Measurements from ENCODE around the gene GALNT14.

Gene GALNT14

GRCh38 chr2:30960213-30960612 lies 178.0 kb downstream of the GALNT14 start:
- TF ChIP-seq Cebpa-rat (IDR thresholded peaks at IDR 0.05): no peak
- Histone ChIP-seq H3K4me2 (peak overlapping the region; percentile 28), H4K20me1 (0 out of 2 replicates have a peak, but pooled peaks cover 8% of the 10 kb centered on the region), H3K27me3 (no peaks in the 10 kb centered on the region), H3K36me3 (peaks cover 87% of the 10 kb centered on the region), H3K4me1 (peaks cover 69% of the 10 kb centered on the region), H3K9me3 (no peaks in the 10 kb centered on the region), H3K4me3 (no peak overlapping the region), H3K9ac (no peak overlapping the region), H3K27ac (no peak overlapping the region)

- Histone ChIP-seq H3K9ac (no peak overlapping the region), H3K27me3 (no peaks in the 10 kb centered on the region)
Observed at GRCh38 chr2:30959653-30960052, 178.6 kb downstream of the GALNT14 start.

DNA sequence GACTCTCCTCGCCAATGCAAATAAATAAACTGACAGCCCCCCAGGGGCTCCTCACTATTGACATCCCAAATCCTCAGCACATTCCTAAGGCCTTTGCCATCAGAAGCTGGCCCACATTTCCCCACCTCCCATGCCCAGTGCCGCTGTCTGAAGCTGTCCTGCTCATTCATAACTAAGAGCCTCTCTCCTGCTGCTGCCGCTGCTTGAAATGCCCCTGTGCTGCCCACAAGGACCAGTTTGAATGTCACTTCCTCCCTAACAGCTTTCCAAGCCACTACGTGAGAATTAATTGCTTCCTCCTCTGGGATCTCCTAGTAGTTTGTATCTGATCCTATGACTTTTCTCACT lies 179.3 kb downstream of the GALNT14 start:
- 0 out of 2 replicates have a peak overlapping the region, but pooled peaks have one; percentile 16 for H3K27ac ChIP-seq

More at GRCh38 chr2:30959653-30960052, 178.6 kb downstream of the GALNT14 start:
- H4K20me1 ChIP-seq: 0 out of 2 replicates have a peak, but pooled peaks cover 3% of the 10 kb centered on the region
- no peak for TF ChIP-seq Cebpa-rat (IDR thresholded peaks at IDR 0.05)
- H3K36me3 ChIP-seq: peaks cover 87% of the 10 kb centered on the region
- no peak overlapping the region for H3K27ac ChIP-seq
- H3K4me1 ChIP-seq: peaks cover 63% of the 10 kb centered on the region
- no peaks in the 10 kb centered on the region for H3K9me3 ChIP-seq
- no peak overlapping the region for H3K4me3 ChIP-seq
- peak overlapping the region; percentile 28; the same call in 1 of the 2 replicates for H3K4me2 ChIP-seq

DNA sequence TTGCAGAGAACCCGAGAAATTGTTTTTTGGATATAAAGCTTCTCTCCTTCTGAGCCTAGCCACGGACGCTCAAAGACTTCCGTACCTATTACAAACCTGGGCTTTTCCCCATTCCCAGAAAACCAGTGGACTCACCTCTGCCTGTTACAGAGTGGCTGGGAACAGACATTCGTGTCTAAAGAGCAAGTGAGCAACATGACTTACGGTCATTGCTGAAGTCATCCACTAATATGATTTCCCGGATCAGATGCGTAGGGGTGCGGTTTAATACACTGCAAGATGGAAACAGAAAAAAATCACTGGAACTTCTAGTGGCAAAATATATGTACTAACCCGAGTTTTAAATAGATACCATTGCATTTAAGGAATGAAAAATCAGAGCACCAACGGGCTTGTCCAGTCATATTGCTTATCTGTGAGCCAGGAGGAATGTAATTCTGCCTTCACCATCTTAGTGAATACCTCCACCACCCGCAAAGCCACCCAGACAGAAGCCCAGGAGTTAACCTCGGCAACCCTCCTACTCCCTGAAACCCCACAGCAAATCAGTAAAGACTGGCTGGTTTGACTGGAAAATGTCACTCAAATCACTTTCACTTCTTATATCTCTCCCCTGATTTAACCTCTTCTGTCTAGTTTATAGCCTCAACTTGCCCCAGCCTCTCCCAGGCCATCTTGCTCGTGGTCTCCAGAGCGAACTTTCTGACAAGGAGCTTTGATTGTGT lies 179.9 kb downstream of the GALNT14 start:
- Histone ChIP-seq H3K27me3 (no peaks in the 10 kb centered on the region), H3K36me3 (peaks cover 97% of the 10 kb centered on the region), H3K9me3 (no peaks in the 10 kb centered on the region), H3K4me1 (peaks cover 58% of the 10 kb centered on the region), H3K4me3 (no peak overlapping the region), H3K27ac (no peak overlapping the region), H3K4me2 (no peak overlapping the region), H3K9ac (no peak overlapping the region), H4K20me1 (no peaks in the 10 kb centered on the region)
- no peak for TF ChIP-seq Cebpa-rat (IDR thresholded peaks at IDR 0.05)

More for the DNA sequence above, 179.3 kb downstream of the GALNT14 start:
- Histone ChIP-seq H4K20me1 (no peaks in the 10 kb centered on the region), H3K9ac (no peak overlapping the region), H3K4me3 (no peak overlapping the region), H3K4me2 (0 out of 2 replicates have a peak overlapping the region, but pooled peaks have one; percentile 13), H3K9me3 (no peaks in the 10 kb centered on the region), H3K36me3 (peaks cover 91% of the 10 kb centered on the region), H3K27me3 (no peaks in the 10 kb centered on the region), H3K4me1 (peaks cover 58% of the 10 kb centered on the region)
- no peak for TF ChIP-seq Cebpa-rat (IDR thresholded peaks at IDR 0.05)

GRCh38 chr2:30957591-30957990 lies 180.6 kb downstream of the GALNT14 start:
- Histone ChIP-seq H3K27ac (no peak overlapping the region), H3K4me2 (no peak overlapping the region), H3K4me3 (no peak overlapping the region), H4K20me1 (no peaks in the 10 kb centered on the region), H3K4me1 (peaks cover 50% of the 10 kb centered on the region), H3K27me3 (no peaks in the 10 kb centered on the region), H3K9me3 (no peaks in the 10 kb centered on the region), H3K9ac (no peak overlapping the region), H3K36me3 (peaks cover 97% of the 10 kb centered on the region)
- no peak for TF ChIP-seq Cebpa-rat (IDR thresholded peaks at IDR 0.05)

DNA sequence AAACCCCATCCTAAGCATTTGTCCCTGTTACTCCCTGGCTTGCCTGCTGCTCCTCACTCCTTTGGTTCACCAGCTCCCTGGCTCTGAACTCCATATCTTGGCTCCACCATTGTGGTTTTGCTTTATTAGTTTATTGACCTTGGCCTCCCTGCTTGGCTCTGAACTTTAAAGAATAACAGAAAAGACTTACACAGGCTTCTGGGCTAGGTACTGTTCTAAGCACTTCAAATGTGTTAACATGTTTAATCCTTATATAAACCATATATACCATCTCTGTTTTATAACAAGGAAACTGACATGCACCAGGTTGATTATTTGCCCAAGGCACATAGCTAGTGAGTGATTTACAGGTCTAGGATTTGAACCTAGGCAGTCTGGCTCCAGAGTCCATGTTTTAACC lies 181.2 kb downstream of the GALNT14 start:
- no peak for TF ChIP-seq Cebpa-rat (IDR thresholded peaks at IDR 0.05)
- Histone ChIP-seq H3K4me3 (no peak overlapping the region), H3K36me3 (peaks cover 92% of the 10 kb centered on the region), H3K4me2 (no peak overlapping the region), H3K27me3 (no peaks in the 10 kb centered on the region), H3K4me1 (peaks cover 44% of the 10 kb centered on the region), H3K27ac (no peak overlapping the region), H4K20me1 (no peaks in the 10 kb centered on the region), H3K9me3 (no peaks in the 10 kb centered on the region), H3K9ac (no peak overlapping the region)

- peaks cover 92% of the 10 kb centered on the region for H3K36me3 ChIP-seq
- H3K27ac ChIP-seq: 0 out of 2 replicates have a peak overlapping the region, but pooled peaks have one; percentile 8
- H3K9ac ChIP-seq: no peak overlapping the region
- H3K4me2 ChIP-seq: no peak overlapping the region
- H3K9me3 ChIP-seq: no peaks in the 10 kb centered on the region
- no peaks in the 10 kb centered on the region for H3K27me3 ChIP-seq
- H3K4me1 ChIP-seq: peaks cover 34% of the 10 kb centered on the region
- H3K4me3 ChIP-seq: no peak overlapping the region
- H4K20me1 ChIP-seq: no peaks in the 10 kb centered on the region
- TF ChIP-seq Cebpa-rat (IDR thresholded peaks at IDR 0.05): peak; percentile 72; the same call in 1 of the 2 replicates
Observed at GRCh38 chr2:30955516-30956132, 182.6 kb downstream of the GALNT14 start.

GRCh38 chr2:30950339-30950738 lies 187.9 kb downstream of the GALNT14 start:
- H3K27ac ChIP-seq: no peak overlapping the region
- H3K36me3 ChIP-seq: peaks cover 94% of the 10 kb centered on the region
- H3K4me1 ChIP-seq: peaks cover 16% of the 10 kb centered on the region
- no peak overlapping the region for H3K4me3 ChIP-seq
- TF ChIP-seq Cebpa-rat (IDR thresholded peaks at IDR 0.05): no peak
- H3K4me2 ChIP-seq: peak overlapping the region; percentile 27; the same call in 1 of the 2 replicates
- no peaks in the 10 kb centered on the region for H4K20me1 ChIP-seq
- no peak overlapping the region for H3K9ac ChIP-seq
- H3K27me3 ChIP-seq: no peaks in the 10 kb centered on the region
- H3K9me3 ChIP-seq: peaks cover 16% of the 10 kb centered on the region; the same call in 1 of the 2 replicates

- no peaks in the 10 kb centered on the region for H3K27me3 ChIP-seq
- H3K4me1 ChIP-seq: peaks cover 16% of the 10 kb centered on the region
- TF ChIP-seq Cebpa-rat (IDR thresholded peaks at IDR 0.05): no peak
- peaks cover 16% of the 10 kb centered on the region; the same call in 1 of the 2 replicates for H3K9me3 ChIP-seq
- H3K4me3 ChIP-seq: no peak overlapping the region
- H3K4me2 ChIP-seq: no peak overlapping the region
- peaks cover 94% of the 10 kb centered on the region for H3K36me3 ChIP-seq
- H3K27ac ChIP-seq: no peak overlapping the region
- no peak overlapping the region for H3K9ac ChIP-seq
- no peaks in the 10 kb centered on the region for H4K20me1 ChIP-seq
Observed at GRCh38 chr2:30949435-30949834, 188.8 kb downstream of the GALNT14 start.

DNA sequence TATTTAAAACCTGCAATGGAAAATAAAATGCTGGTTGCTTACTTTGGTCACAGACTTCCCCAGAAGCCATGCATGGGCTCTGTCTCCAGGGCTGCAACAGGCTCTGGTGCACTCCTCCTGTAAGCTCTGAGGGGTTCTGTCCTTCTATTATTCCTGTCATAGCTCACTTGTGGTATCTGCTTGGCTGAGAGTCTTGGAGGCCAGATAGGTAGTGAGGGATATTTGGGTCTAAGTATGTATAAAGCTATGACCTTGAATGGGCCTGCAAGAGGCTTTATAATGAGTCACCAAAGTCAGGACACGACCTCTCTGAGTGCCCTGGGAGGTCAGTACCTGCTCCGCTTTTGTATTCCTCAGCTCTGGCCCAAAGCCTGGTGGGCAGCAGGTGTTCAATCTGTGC lies 189.4 kb downstream of the GALNT14 start:
- H3K36me3 ChIP-seq: peaks cover 94% of the 10 kb centered on the region
- no peak overlapping the region for H3K27ac ChIP-seq
- no peaks in the 10 kb centered on the region for H4K20me1 ChIP-seq
- H3K27me3 ChIP-seq: no peaks in the 10 kb centered on the region
- no peak for TF ChIP-seq Cebpa-rat (IDR thresholded peaks at IDR 0.05)
- H3K4me3 ChIP-seq: no peak overlapping the region
- H3K9me3 ChIP-seq: peaks cover 16% of the 10 kb centered on the region; the same call in 1 of the 2 replicates
- peaks cover 13% of the 10 kb centered on the region for H3K4me1 ChIP-seq
- H3K9ac ChIP-seq: no peak overlapping the region
- H3K4me2 ChIP-seq: no peak overlapping the region

All from BLaER1 (cell line).